BLaER1 treated with 17β-estradiol and CSF1 and Interleukin-3, amounts not matched to agents 10 nM and 100 nM (cell line): ENCODE measurements around the gene ALPP.
"Not testable (repeated sequence)": the region's sequence is repeated elsewhere in the genome, so short reads cannot be mapped to it uniquely, and the experiment has no call there.

Experiments used
- H3K27ac ChIP-seq, 11 experiments: shearing (Covaris generic); formaldehyde crosslinking; 2 replicates each; pipeline ENCODE4 v1.8.1; 2022
- H3K27me3 ChIP-seq, 11 experiments: shearing (Covaris generic); formaldehyde crosslinking; 2 replicates each; pipeline ENCODE4 v1.8.1; 2022
- H3K36me3 ChIP-seq, 11 experiments: shearing (Covaris generic); formaldehyde crosslinking; 2 replicates each; pipeline ENCODE4 v1.8.1; 2022
- H3K4me1 ChIP-seq, 10 experiments: shearing (Covaris generic); formaldehyde crosslinking; 2 replicates each; pipeline ENCODE4 v1.8.1; 2022
- H3K4me2 ChIP-seq, 11 experiments: shearing (Covaris generic); formaldehyde crosslinking; 2 replicates each; pipeline ENCODE4 v1.8.1; 2022
- H3K4me3 ChIP-seq, 10 experiments: shearing (Covaris generic); formaldehyde crosslinking; 2 replicates each; pipeline ENCODE4 v1.8.1; 2022
- H3K9ac ChIP-seq, 11 experiments: shearing (Covaris generic); formaldehyde crosslinking; 2 replicates each; pipeline ENCODE4 v1.8.1; 2022
- H3K9me3 ChIP-seq, 11 experiments: shearing (Covaris generic); formaldehyde crosslinking; replicated peaks in 1 of 11; 2 replicates each; pipeline ENCODE4 v1.8.1; 2022
- H4K20me1 ChIP-seq, 11 experiments: shearing (Covaris generic); formaldehyde crosslinking; 2 replicates each; pipeline ENCODE4 v1.8.1; 2022
- Cebpa-rat ChIP-seq, 11 experiments: shearing (Covaris generic); IDR thresholded peaks; 2 replicates each; pipeline ENCODE4 v1.8.1; 2022

The ALPP gene

DNA sequence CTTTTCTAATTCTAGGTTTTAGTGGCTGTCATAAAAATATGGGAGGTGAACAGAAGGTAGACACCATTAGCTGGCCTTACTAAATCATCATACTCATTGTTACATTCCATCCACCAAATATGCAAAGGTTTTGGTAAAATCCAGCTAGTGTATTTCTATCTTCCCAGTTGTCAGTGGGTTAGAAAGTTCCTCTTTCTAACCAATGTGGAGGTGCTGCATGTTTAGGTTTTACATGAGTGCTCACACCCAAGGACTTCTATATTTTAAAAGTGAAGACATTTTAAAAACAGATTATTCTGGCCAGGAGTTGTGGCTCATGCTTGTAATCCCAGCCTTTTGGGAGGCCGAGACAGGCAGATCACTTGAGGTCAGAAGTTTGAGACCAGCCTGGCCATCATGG is 5.9 kb downstream of the ALPP start:
- no peak for TF ChIP-seq Cebpa-rat (IDR thresholded peaks at IDR 0.05)
- Histone ChIP-seq H3K27ac (no peak overlapping the region), H4K20me1 (no peaks in the 10 kb centered on the region), H3K9me3 (peaks cover 13 to 30% (median 21%) of the 10 kb centered on the region in 11 experiments), H3K36me3 (no peaks in the 10 kb centered on the region), H3K4me2 (peak overlapping the region in 5 of 11 experiments; percentile 24 to 42 (median 32); a peak in 5 of 22 replicates), H3K4me1 (peaks cover 5 to 40% (median 28%) of the 10 kb centered on the region in 10 experiments; a peak in 18 of 20 replicates), H3K4me3 (no peak overlapping the region), H3K9ac (no peak overlapping the region), H3K27me3 (peaks cover 13 to 25% (median 22%) of the 10 kb centered on the region in 11 experiments)

- H3K27me3 ChIP-seq = peaks cover 13 to 25% (median 22%) of the 10 kb centered on the region in 11 experiments
- peaks cover 5 to 34% (median 27%) of the 10 kb centered on the region in 10 experiments; a peak in 18 of 20 replicates for H3K4me1 ChIP-seq
- H4K20me1 ChIP-seq, H3K4me3 ChIP-seq, H3K27ac ChIP-seq, H3K36me3 ChIP-seq, H3K9ac ChIP-seq: not testable (repeated sequence)
- H3K4me2 ChIP-seq = peak overlapping the region in 7 of 11 experiments; percentile 16 to 43 (median 28); a peak in 9 of 22 replicates
- H3K9me3 ChIP-seq = peaks cover 13 to 30% (median 21%) of the 10 kb centered on the region in 11 experiments
These were observed 6.5 kb downstream of the ALPP start for GRCh38 chr2:232385058-232385457.

DNA sequence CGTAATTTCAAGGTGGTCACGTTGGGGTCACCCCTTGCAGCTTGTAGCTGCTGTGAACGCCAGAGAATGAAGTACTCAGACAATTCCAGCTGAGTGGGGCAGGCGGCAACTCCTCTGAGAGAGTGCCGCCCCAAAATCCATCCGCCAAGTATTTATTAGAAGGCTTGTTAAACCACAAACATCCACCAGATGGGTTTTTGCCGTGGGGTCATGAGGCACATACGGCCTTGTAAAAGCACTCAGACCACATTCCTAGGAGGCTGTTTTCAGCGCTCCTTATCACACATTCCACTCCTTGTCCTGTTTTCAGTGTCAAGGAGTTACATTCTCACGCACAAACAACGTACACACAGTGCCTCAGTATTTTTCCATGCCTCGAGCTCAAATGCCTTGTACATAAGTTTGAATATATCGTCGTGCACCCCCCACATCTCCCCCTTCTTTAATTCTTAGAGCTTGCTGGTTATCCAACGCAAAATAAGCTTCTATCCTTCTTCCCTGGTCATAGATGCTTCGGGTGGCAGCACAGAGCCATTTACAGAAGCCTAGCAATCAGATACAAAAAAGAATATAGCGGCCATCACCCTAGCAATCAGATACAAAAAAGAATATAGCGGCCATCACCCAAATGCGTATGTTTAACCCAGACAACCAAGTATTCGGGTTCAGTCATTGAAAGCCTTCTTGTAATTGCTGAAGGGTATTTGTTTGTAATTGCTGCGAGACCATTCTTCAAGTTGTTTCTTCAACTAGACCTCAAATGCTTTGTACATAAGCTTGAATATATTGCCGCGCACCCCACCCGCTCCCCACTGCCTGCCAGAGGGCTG is 7.3 kb downstream of the ALPP start:
- H3K9me3 ChIP-seq = peaks cover 13 to 30% (median 21%) of the 10 kb centered on the region in 11 experiments
- H3K4me3 ChIP-seq = no peak overlapping the region
- no peak overlapping the region for H3K27ac ChIP-seq
- H3K36me3 ChIP-seq = no peaks in the 10 kb centered on the region
- H3K27me3 ChIP-seq = peaks cover 13 to 25% (median 22%) of the 10 kb centered on the region in 11 experiments
- TF ChIP-seq Cebpa-rat (IDR thresholded peaks at IDR 0.05) = no peak
- no peaks in the 10 kb centered on the region for H4K20me1 ChIP-seq
- H3K9ac ChIP-seq = no peak overlapping the region
- peak overlapping the region in 7 of 11 experiments; percentile 16 to 43 (median 28); a peak in 10 of 22 replicates for H3K4me2 ChIP-seq
- peaks cover 5 to 30% (median 25%) of the 10 kb centered on the region in 10 experiments; a peak in 18 of 20 replicates for H3K4me1 ChIP-seq

DNA sequence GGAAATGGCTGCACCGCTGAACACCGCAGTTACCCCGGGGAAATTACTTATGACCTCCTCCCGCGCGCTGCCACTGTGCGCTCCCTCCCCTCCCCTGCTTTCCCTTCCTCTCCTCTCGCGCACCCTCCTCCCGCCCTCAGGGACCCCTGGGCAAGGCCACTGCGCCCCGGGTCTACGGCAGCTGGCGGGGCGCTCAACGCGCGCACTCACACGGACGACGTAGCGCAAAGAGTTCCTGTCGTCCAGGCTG is 7.9 kb downstream of the ALPP start:
- TF ChIP-seq Cebpa-rat (IDR thresholded peaks at IDR 0.05) = no peak

DNA sequence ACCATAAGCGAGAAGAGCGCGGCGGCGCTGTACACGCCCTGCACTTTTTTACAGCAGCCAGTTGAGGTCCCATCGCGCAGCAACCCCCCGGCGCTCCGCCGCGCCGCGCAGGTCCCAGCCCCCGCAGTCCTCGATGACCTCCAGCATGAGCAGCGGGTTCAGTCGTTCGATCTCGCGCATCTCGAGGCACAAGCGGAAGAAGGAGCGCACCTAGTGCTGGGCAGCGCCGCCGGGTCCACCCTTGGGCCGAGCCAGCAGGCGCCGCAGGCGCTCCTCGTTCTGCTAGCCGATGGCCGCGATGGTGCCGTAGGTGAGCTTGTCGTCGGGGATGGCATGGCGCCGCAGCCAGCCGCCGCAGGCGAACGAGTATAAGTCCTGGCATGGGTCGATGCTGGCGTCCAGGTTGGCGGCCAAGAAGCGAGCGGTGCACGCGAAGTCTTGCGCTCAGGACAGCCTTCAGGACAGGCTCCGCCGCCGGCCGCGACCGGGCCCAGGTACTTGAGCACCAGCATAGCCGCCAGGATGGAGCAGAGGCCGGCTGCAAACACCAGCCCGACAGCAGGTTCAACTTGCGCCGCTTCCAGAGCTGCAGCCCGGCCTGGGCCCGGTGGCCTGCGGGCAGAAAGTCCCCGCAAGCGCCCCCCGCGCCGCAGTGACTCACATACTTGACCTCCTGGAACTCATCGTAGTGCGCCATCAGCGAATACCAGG is 8.3 kb downstream of the ALPP start:
- H3K4me3 ChIP-seq = no peak overlapping the region
- no peak for TF ChIP-seq Cebpa-rat (IDR thresholded peaks at IDR 0.05)
- H3K9me3 ChIP-seq = peaks cover 13 to 30% (median 21%) of the 10 kb centered on the region in 11 experiments
- peaks cover 5 to 27% (median 22%) of the 10 kb centered on the region in 10 experiments; a peak in 18 of 20 replicates for H3K4me1 ChIP-seq
- H3K36me3 ChIP-seq = no peaks in the 10 kb centered on the region
- no peak overlapping the region for H3K27ac ChIP-seq
- no peaks in the 10 kb centered on the region for H4K20me1 ChIP-seq
- H3K9ac ChIP-seq = no peak overlapping the region
- H3K4me2 ChIP-seq = no peak overlapping the region
- peaks cover 13 to 25% (median 22%) of the 10 kb centered on the region in 11 experiments for H3K27me3 ChIP-seq

More for the DNA sequence above, 7.9 kb downstream of the ALPP start:
- H3K27me3 ChIP-seq = peaks cover 13 to 25% (median 22%) of the 10 kb centered on the region in 11 experiments
- H3K4me1 ChIP-seq = peaks cover 5 to 30% (median 25%) of the 10 kb centered on the region in 10 experiments; a peak in 18 of 20 replicates
- H3K4me2 ChIP-seq = peak overlapping the region in 1 of 11 experiments; percentile 21; a peak in 2 of 22 replicates
- H3K27ac ChIP-seq = no peak overlapping the region
- no peak overlapping the region for H3K4me3 ChIP-seq
- no peak overlapping the region for H3K9ac ChIP-seq
- H4K20me1 ChIP-seq = no peaks in the 10 kb centered on the region
- H3K36me3 ChIP-seq = no peaks in the 10 kb centered on the region
- H3K9me3 ChIP-seq = peaks cover 13 to 30% (median 21%) of the 10 kb centered on the region in 11 experiments

DNA sequence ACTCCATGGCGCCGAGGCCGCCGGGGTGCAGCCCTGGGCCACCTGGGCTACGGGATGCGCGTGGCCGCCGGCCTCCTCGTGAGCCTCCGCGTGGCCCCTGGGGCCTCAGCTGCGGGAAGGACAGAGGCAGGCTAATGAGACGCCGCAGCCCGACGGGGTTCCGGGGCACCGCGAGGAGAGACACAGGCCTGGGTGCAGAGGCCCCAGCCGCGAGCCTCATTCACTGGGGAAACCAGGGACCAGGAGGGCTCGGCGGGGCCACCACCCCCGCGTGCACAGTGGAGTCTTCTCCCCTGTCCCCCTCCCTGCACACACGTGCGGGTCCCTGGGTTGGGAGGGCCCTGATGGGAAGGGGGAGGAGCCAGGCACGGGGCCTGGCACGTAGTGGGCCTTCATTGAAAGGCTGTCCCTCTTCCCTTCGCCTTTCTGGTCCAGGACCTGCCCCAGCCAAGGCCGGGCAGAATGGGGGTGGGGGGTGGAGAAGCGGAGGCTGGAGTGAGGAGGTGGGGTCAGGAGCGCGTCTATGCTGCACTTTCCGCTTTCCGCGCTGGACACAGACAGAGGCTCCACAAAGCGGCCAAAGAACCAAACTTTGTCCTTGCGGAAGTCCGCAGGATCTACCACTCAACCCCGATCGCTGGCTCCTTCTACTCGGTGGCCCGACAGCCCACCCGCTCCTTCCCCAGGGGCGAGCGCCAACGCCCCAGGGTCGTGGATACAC is 9.1 kb downstream of the ALPP start:
- H4K20me1 ChIP-seq = no peaks in the 10 kb centered on the region
- H3K27ac ChIP-seq = no peak overlapping the region
- TF ChIP-seq Cebpa-rat (IDR thresholded peaks at IDR 0.05) = no peak
- peaks cover 0 to 19% (median 15%) of the 10 kb centered on the region in 10 experiments; a peak in 14 of 20 replicates for H3K4me1 ChIP-seq
- H3K27me3 ChIP-seq = peaks cover 13 to 25% (median 22%) of the 10 kb centered on the region in 11 experiments
- no peak overlapping the region for H3K9ac ChIP-seq
- H3K36me3 ChIP-seq = no peaks in the 10 kb centered on the region
- no peak overlapping the region for H3K4me2 ChIP-seq
- no peak overlapping the region for H3K4me3 ChIP-seq
- H3K9me3 ChIP-seq = peaks cover 13 to 30% (median 21%) of the 10 kb centered on the region in 11 experiments

- TF ChIP-seq Cebpa-rat (IDR thresholded peaks at IDR 0.05) = no peak
- Histone ChIP-seq H3K9ac (no peak overlapping the region), H3K27ac (no peak overlapping the region), H3K27me3 (peaks cover 13 to 25% (median 22%) of the 10 kb centered on the region in 11 experiments), H3K4me2 (no peak overlapping the region), H3K4me1 (peaks cover 0 to 18% (median 14%) of the 10 kb centered on the region in 10 experiments; a peak in 14 of 20 replicates), H3K4me3 (no peak overlapping the region), H3K9me3 (peaks cover 13 to 30% (median 21%) of the 10 kb centered on the region in 11 experiments), H4K20me1 (no peaks in the 10 kb centered on the region), H3K36me3 (no peaks in the 10 kb centered on the region)
These were observed 9.9 kb downstream of the ALPP start for GRCh38 chr2:232388324-232388891.

- Histone ChIP-seq H3K4me3 (no peak overlapping the region), H4K20me1 (no peaks in the 10 kb centered on the region), H3K9ac (no peak overlapping the region), H3K4me1 (peaks cover 0 to 14% (median 11%) of the 10 kb centered on the region in 10 experiments; a peak in 14 of 20 replicates), H3K9me3 (peaks cover 13 to 30% (median 21%) of the 10 kb centered on the region in 11 experiments), H3K36me3 (no peaks in the 10 kb centered on the region), H3K4me2 (no peak overlapping the region), H3K27me3 (peaks cover 13 to 25% (median 22%) of the 10 kb centered on the region in 11 experiments), H3K27ac (no peak overlapping the region)
- TF ChIP-seq Cebpa-rat (IDR thresholded peaks at IDR 0.05) = no peak
These were observed 10.8 kb downstream of the ALPP start for GRCh38 chr2:232389327-232389726.
